Heart right ventricle (tissue), 16 donors: Measurements from ENCODE around the gene SPSB1. TPM values are rescaled to one million over a fixed set of nuclear protein-coding genes. Genes with fewer than 3 reads are reported as not detected.

ENCODE experiments used
- ATAC-seq, 8 donors: fragments of 200-7000 bp; cut with Tn5 transposase; one replicate each; pipeline ENCODE4 v1.9.1; 2020; ENCODE audit warnings: mild to moderate bottlenecking in 8 of 8, moderate library complexity in 8 of 8, moderate number of reproducible peaks in 1 of 8
- DNase-seq, 2 donors: peaks; one replicate each; pipeline ENCODE4 v3.0.0-alpha.2; 2020
- H3K27ac ChIP-seq, 10 donors: fragments of 200-600 bp; sonication (generic) in 2 of 10; one replicate each; pipeline versions ENCODE4 v1.5.0 to v1.8.0; 2020 to 2022; ENCODE audit warnings: mild to moderate bottlenecking in 3 of 10
- H3K27me3 ChIP-seq, 7 donors: fragments of 200-600 bp; one replicate each; pipeline ENCODE4 v1.8.0; 2021 to 2022; ENCODE audit warnings: mild to moderate bottlenecking in 2 of 7
- H3K36me3 ChIP-seq, 9 donors: fragments of 200-600 bp; sonication (generic) in 1 of 9; one replicate each; pipeline versions ENCODE4 v1.5.0 to v1.8.0; 2020 to 2022; ENCODE audit warnings: mild to moderate bottlenecking in 2 of 9
- H3K4me1 ChIP-seq, 9 donors: fragments of 200-600 bp; sonication (generic) in 1 of 9; one replicate each; pipeline versions ENCODE4 v1.5.0 to v1.8.0; 2020 to 2022; ENCODE audit warnings: mild to moderate bottlenecking in 4 of 9
- H3K4me3 ChIP-seq, 10 donors: fragments of 200-600 bp; sonication (generic) in 2 of 10; one replicate each; pipeline versions ENCODE4 v1.5.0 to v1.8.0; 2020 to 2022; ENCODE audit warnings: mild to moderate bottlenecking in 7 of 10, moderate library complexity in 2 of 10
- H3K9me3 ChIP-seq, 11 donors: fragments of 200-600 bp in 10 of 11; sonication (generic) in 2 of 11; one replicate each; pipeline versions ENCODE4 v1.5.0 to v1.8.0; 2013 to 2022; ENCODE audit warnings: mild to moderate bottlenecking in 2 of 11, control low read depth in 1 of 11, moderate library complexity in 1 of 11
- whole genome bisulfite sequencing, 2 donors: extraction: QIAGEN DNeasy Blood & Tissue Kit; methylation state at CpG; one replicate each; pipeline ENCODE4 v1.1.7; 2013; ENCODE audit warnings: inconsistent platforms in 1 of 2; 5-methylcytosine and 5-hydroxymethylcytosine counted together
- intact Hi-C, 10 donors: fragments of 100-400 bp; cut with DNase I; formaldehyde crosslinking; loops; one replicate each; pipeline versions ENCODE4 v1.11.1 to v1.14.2; 2022
- polyA plus RNA-seq, 2 donors: library from polyadenylated mRNA; stranded (reverse); fragments of 200-250 nt; gene quantifications; one replicate each; pipeline ENCODE4 v1.2.3, GENCODE V29; 2013
- total RNA-seq, 10 donors: library from RNA; stranded (reverse); fragmentation: NEBNext Ultra II Directional in 3 of 10; extraction: Animal tissue kit (Norgen Biotek cat#: 25700) in 3 of 10; gene quantifications; one replicate each; pipeline versions ENCODE4 v1.2.1 to v1.2.4, GENCODE V29; 2021 to 2023
- TF ChIP-seq, protein P1 (sequence below), 9 donors: fragments of 200-600 bp; sonication (generic) in 2 of 9; IDR thresholded peaks; one replicate each; pipeline versions ENCODE4 v1.5.0 to v1.8.0; 2021 to 2022; ENCODE audit warnings: antibody characterized with exemption in 9 of 9, mild to moderate bottlenecking in 5 of 9, moderate library complexity in 1 of 9
- donor health status: Arrhythmogenic right ventricular cardiomyopathy.
- donor health status: ischemic (EF 13 %, LVEDD 7.1; RV severe dilation, severe dysfunction).
- donor health status: healthy with polysubstance abuse.
- donor health status: DM: no; HTN: yes; CAD: no.
- donor health status: DM: no; HTN: no; CAD: no.
- donor health status: ischemic (EF 25% LVEDD 6.9; RV normal size, moderate dysfunction).
- donor health status: ischemic (EF 25% LVEDD 5.7; RV mildly dilated, moderate dysfunction).
- donor health status: healthy.
- donor health status: DM: yes; HTN: yes; CAD: no.
- donor health status: Ischemic cardiomyopathy.
- donor health status: ischemic (EF 35%, LVEDD 5.7; RV mildly dilated, moderate dysfunction).
- donor health status: nonischemic (EF 11% LVEDD 7.7; RV severe dilation, severe dysfunction).
- donor health status: DM: yes; HTN: yes; CAD: no.
- donor health status: PGD.
- donor health status: ischemic (EF 29% LVEDD 5.4; RV normal size, mild dysfunction).
- donor health status: nonischemic (EF 23%, LVEDD 6.1; RV moderate dilation, normal function).

SPSB1 gene
- total and polyA plus RNA-seq, 12 donors: 5.5 to 16.5 (median 8.8) TPM

DNA sequence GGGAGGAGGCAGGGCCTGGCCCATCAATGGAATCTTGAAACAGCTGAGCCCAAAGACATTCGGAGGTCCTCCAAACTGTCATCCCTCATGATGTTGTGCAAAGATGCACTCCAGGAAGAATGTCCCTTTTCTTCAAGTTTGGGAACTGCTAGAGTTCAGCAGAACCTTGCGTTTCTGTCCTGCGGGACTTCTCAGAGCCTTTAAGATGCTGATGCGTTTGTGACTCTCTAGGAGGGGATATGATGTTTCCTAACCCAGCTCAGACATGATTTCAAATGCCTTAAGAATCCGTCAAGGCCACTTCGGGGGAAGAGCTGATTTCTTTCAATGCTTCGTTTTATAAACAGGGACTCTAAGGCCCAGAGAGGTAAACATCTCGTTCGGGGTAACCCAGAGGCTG, 35.5 kb downstream of the SPSB1 start:
- ATAC-seq: no peak
- TF ChIP-seq, protein P1, sequence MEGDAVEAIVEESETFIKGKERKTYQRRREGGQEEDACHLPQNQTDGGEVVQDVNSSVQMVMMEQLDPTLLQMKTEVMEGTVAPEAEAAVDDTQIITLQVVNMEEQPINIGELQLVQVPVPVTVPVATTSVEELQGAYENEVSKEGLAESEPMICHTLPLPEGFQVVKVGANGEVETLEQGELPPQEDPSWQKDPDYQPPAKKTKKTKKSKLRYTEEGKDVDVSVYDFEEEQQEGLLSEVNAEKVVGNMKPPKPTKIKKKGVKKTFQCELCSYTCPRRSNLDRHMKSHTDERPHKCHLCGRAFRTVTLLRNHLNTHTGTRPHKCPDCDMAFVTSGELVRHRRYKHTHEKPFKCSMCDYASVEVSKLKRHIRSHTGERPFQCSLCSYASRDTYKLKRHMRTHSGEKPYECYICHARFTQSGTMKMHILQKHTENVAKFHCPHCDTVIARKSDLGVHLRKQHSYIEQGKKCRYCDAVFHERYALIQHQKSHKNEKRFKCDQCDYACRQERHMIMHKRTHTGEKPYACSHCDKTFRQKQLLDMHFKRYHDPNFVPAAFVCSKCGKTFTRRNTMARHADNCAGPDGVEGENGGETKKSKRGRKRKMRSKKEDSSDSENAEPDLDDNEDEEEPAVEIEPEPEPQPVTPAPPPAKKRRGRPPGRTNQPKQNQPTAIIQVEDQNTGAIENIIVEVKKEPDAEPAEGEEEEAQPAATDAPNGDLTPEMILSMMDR (IDR thresholded peaks at IDR 0.05): no peak
- Histone ChIP-seq H3K4me1 (peaks cover 1 to 41% (median 30%) of the 10 kb centered on the region in 9 donors), H3K9me3 (no peaks in the 10 kb centered on the region), H3K36me3 (no peaks in the 10 kb centered on the region), H3K27me3 (no peaks in the 10 kb centered on the region), H3K27ac (no peak overlapping the region), H3K4me3 (no peak overlapping the region)
- no peak for DNase-seq
- intact Hi-C loops: no loop called here
- WGBS, 2 donors: 91 to 95% methylated on average over 9 of the region's 9 CpGs

DNA sequence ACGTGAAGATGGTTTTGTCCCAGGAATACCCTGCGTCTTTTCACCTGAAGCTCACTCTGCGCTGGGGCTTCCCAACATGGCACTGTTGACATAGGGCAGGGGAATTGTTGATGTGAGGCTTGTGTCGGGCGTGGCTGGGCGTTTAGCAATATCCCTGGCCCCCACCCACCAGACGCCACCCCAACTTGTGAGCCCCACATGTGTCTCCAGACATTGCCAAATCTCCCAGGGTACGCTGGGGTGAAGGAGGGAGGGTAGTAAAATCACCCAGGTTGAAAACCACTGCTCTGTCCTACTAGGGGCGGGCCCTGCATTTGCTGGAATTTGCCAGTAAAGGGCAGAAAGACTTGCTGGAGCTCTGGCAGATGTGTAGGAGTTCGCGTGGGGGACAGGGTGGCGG, 36.0 kb downstream of the SPSB1 start:
- TF ChIP-seq, protein P1 (IDR thresholded peaks at IDR 0.05): no peak
- H3K36me3 ChIP-seq: no peaks in the 10 kb centered on the region
- no peak for DNase-seq
- 94 to 96% methylated on average over 12 of the region's 12 CpGs for WGBS, 2 donors
- no peak for ATAC-seq
- H3K27me3 ChIP-seq: no peaks in the 10 kb centered on the region
- no peak overlapping the region for H3K27ac ChIP-seq
- intact Hi-C loops: no loop called here
- no peaks in the 10 kb centered on the region for H3K9me3 ChIP-seq
- peaks cover 0 to 36% (median 27%) of the 10 kb centered on the region in 9 donors for H3K4me1 ChIP-seq
- H3K4me3 ChIP-seq: no peak overlapping the region

DNA sequence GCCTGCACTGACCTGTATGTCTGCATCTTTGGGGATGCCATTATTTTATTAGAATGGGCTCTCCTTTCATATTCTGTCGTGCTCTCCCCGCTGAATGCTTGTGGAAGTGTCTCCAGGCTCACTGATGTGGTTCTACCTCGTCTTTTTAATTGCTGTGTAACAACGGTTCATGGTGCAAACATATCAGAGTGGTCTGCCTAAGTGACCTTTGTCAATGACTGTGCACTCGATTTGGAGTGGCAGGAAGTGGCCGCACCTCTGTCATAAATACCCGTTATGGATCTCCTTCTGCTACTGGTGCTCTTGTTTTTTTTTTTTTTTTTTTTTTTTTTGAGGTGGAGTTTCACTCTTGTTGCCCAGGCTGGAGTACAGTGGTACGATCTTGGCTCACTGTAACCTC, 38.3 kb downstream of the SPSB1 start:
- ATAC-seq: no peak
- 86 to 93% methylated on average over 8 of the region's 8 CpGs for WGBS, 2 donors
- no peak for DNase-seq
- TF ChIP-seq, protein P1 (IDR thresholded peaks at IDR 0.05): no peak
- intact Hi-C loops: loop anchor here in 1 of 10 donors (5.0 kb wide), 1 partner anchor 34 kb away; no protein-coding TSS in a partner anchor
- H3K27me3 ChIP-seq: no peaks in the 10 kb centered on the region
- H3K4me3 ChIP-seq: no peak overlapping the region
- H3K27ac ChIP-seq: no peak overlapping the region
- no peaks in the 10 kb centered on the region for H3K9me3 ChIP-seq
- peaks cover 0 to 14% (median 10%) of the 10 kb centered on the region in 9 donors for H3K4me1 ChIP-seq
- no peaks in the 10 kb centered on the region for H3K36me3 ChIP-seq

DNA sequence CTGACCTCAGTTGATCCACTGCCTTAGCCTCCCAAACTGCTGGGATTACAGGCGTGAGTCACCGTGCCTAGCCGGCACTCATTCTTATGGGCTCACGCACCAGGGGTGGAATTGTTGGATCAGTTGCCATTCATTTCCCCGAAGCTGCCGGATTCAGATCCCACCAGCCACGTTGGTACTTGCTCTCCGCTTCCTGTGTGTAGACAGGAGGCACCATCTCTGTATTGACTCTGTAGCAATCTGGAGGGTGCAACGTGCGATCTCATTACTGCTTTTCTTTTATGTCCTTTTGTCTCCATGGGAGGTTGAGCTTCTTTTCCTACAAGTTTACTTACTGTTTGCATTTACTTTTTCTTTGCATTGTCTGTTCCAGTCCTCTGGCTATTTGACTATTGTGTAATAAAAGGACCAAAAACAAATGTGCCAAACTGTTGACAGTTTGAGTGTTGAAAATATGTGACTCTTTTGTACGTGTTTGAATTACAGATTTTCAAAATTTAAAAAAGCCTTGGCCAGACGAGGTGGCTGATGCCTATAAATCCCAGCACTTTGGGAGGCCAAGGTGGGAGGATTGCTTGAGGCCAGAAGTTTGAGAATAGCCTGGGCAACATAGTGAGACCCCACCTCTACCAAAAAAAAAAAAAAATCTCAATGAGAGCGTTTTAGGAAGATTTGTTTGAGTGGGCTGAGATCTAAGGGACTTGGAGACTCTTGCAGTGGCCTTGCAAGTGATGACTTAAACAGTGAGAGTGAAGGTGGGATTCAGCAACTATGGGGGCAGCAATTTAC, 39.1 kb downstream of the SPSB1 start:
- Histone ChIP-seq H3K4me1 (peaks cover 0 to 9% (median 3%) of the 10 kb centered on the region in 9 donors), H3K9me3 (no peaks in the 10 kb centered on the region), H3K27ac (no peak overlapping the region), H3K36me3 (no peaks in the 10 kb centered on the region), H3K4me3 (no peak overlapping the region), H3K27me3 (no peaks in the 10 kb centered on the region)
- TF ChIP-seq, protein P1 (IDR thresholded peaks at IDR 0.05): no peak
- DNase-seq (no peak), ATAC-seq (no peak)
- intact Hi-C loops: loop anchor here in 1 of 10 donors (5.0 kb wide), 1 partner anchor 34 kb away; no protein-coding TSS in a partner anchor
- WGBS, 2 donors: 84 to 86% methylated on average over 13 of the region's 13 CpGs
